BE2C (cell line): ENCODE data around the gene CCDC137.
A peak's percentile ranks its signal among the peaks of the same experiment; 100 is the strongest.

ENCODE experiments used
- DNase-seq: peaks from one replicate; pipeline ENCODE4 v3.0.0-alpha.2; 2020
- H3K27me3 ChIP-seq: fragments of 250-450 bp; sonication (Bioruptor Pico); 2 replicates; pipeline ENCODE4 v1.5.1; 2020; ENCODE audit warnings: mild to moderate bottlenecking
- H3K36me3 ChIP-seq: fragments of 250-450 bp; sonication (Bioruptor Pico); 2 replicates; pipeline ENCODE4 v1.5.1; 2020; ENCODE audit warnings: mild to moderate bottlenecking
- H3K4me1 ChIP-seq: fragments of 250-450 bp; sonication (Bioruptor Pico); 2 replicates; pipeline ENCODE4 v1.5.1; 2020
- H3K4me3 ChIP-seq: 2 replicates; pipeline ENCODE4 v1.5.1; 2011; ENCODE audit warnings: low read depth, low read length
- H3K9me3 ChIP-seq: fragments of 250-450 bp; sonication (Bioruptor Pico); 2 replicates; pipeline ENCODE4 v1.5.1; 2020
- TF ChIP-seq, protein P1 (sequence below): IDR thresholded peaks from 2 replicates; pipeline ENCODE4 v1.5.1; 2012; ENCODE audit warnings: mild to moderate bottlenecking, low read depth, low read length

The CCDC137 gene

DNA sequence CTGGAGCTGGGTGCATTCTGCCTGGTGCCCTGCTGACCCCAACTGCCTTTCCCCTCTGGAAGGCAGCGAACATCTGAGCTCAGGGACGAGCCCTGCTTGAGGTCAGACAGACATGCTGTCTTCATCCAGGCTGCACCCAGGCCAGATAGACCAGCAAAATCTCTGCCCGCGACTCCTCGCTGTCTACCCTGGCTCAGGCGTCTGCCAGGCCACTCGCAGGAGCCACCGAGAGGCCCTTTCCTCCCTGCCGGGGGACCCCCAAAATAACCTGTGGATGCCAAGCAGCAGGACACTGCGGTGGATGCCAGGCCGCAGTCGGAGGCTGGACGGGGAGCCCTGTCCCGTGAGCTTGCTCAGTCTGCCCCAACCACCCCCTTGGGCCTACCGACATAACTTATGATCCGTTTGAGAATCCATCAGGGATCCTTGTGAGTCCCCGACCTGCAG lies 42.2 kb downstream of the CCDC137 start:
- Histone ChIP-seq H3K36me3 (peaks cover 43% of the 10 kb centered on the region), H3K4me1 (peaks cover 5% of the 10 kb centered on the region; the same call in 1 of the 2 replicates), H3K9me3 (no peaks in the 10 kb centered on the region), H3K4me3 (no peak overlapping the region), H3K27me3 (no peaks in the 10 kb centered on the region)
- TF ChIP-seq, protein P1, sequence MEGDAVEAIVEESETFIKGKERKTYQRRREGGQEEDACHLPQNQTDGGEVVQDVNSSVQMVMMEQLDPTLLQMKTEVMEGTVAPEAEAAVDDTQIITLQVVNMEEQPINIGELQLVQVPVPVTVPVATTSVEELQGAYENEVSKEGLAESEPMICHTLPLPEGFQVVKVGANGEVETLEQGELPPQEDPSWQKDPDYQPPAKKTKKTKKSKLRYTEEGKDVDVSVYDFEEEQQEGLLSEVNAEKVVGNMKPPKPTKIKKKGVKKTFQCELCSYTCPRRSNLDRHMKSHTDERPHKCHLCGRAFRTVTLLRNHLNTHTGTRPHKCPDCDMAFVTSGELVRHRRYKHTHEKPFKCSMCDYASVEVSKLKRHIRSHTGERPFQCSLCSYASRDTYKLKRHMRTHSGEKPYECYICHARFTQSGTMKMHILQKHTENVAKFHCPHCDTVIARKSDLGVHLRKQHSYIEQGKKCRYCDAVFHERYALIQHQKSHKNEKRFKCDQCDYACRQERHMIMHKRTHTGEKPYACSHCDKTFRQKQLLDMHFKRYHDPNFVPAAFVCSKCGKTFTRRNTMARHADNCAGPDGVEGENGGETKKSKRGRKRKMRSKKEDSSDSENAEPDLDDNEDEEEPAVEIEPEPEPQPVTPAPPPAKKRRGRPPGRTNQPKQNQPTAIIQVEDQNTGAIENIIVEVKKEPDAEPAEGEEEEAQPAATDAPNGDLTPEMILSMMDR, result no peak
- no peak for DNase-seq

DNA sequence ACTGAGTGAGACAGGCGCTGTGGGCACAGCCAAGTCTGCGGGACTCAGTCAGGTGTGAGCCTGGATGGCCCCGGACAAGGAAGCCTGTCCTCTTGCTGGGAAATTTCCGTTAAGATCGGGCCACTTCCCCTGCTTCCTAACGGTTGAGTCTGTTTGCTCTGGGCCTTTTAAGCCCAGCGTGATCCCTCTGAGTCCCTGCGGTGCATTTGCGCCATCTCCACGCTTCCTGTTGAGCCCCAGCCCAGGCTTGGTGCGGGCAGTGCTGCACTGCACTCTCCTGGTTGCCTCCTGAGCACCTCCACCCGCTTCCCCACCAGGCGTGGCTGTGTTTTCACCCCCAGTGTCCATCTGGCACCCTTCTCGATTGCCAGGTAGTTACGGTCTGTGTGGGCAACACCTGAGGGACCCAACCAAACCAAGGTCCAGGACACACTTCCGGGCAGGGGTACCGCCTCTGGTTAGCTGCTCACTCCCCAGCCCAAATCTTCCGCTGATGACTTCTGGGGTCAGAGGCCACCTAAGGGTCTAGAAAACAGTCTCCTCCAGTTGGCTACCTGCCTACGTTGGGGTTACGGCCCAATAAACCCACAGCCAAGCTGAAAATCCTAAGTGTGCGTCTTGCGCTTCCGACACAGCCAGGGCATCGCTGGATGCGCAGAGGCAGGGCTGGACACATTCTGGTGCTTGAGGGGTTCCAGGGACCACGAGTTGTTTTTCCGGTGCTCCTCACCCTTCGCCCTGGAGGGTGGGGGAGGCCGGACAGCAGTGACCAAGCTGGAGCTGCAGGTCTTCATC lies 44.2 kb downstream of the CCDC137 start:
- H3K36me3 ChIP-seq, result peaks cover 39% of the 10 kb centered on the region
- H3K9me3 ChIP-seq, result no peaks in the 10 kb centered on the region
- H3K4me1 ChIP-seq, result peaks cover 5% of the 10 kb centered on the region; the same call in 1 of the 2 replicates
- peak overlapping the region; percentile 45 for H3K4me3 ChIP-seq
- DNase-seq, result no peak
- H3K27me3 ChIP-seq, result no peaks in the 10 kb centered on the region
- TF ChIP-seq, protein P1, result no peak

DNA sequence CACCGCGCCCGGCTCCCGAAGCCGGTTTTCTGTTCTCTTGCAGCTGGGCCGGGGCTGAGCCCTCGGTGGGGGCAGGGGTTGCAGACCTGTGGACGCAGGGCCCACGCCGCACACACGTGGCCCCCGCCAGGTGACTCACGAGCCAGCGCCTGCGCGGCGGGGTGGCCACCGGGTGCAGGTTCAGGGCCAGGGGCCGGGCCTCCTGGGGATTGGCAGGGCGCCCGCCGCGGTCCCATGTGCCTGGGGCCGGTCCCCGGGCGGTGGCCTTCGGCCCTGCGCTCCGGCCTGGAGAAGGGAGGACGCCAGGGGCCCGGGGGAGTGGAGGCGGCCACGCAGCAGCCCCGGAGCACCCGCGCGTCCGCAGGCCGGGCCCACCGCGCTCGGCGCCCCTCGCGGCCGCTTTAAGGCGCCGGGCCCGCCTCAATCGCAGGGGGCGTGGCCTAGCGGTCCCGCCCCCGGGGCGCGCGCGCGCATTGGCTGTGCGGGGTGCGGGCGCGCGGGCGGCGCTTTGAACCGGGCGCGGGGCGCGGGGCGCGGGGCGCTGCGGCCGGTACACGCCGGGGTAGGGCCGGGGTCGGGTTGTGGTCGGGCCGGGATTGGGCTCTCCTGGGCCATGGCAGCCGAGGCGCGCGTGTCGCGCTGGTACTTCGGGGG lies 45.4 kb downstream of the CCDC137 start, which contains the start of gene SLC25A10:
Gene SLC25A10 (plus strand): TSS at position 471 of the 654 bp plus-strand sequence. CDS start 143 bp downstream, at position 614.
- H3K36me3 ChIP-seq, result peaks cover 27% of the 10 kb centered on the region
- H3K9me3 ChIP-seq, result no peaks in the 10 kb centered on the region
- H3K4me1 ChIP-seq, result peaks cover 5% of the 10 kb centered on the region; the same call in 1 of the 2 replicates
- DNase-seq, result peak; percentile 85
- TF ChIP-seq, protein P1, result no peak
- no peaks in the 10 kb centered on the region for H3K27me3 ChIP-seq
- peak within 1 kb of the TSS; percentile 78 for H3K4me3 ChIP-seq

DNA sequence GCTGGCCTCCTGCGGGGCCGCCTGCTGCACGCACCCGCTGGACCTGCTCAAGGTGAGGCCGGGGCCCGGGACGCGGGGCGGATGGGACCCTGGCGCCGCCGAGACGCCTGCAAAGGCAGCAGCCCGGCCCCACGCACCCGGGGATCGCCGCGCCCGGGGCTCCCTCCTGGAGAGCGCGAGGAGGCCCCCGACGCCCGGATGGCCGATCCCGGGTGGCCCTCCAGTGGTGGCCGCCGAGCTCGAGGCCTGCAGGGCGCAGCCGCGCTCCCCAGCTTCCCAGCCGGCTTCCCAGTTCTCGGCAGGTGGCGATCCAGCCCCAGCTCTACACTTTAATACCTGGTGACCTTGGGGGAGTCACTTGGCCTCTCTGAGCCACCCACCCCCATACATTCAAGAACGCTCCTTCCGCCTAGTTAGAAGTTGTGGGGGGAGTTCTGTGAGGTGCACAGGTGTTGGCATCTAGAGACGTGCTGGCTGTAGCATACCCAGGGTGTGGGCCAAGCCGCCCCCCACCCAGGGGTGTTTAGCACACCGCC lies 46.0 kb downstream of the CCDC137 start:
- peak overlapping the region; percentile 78 for H3K4me3 ChIP-seq
- H3K27me3 ChIP-seq, result no peaks in the 10 kb centered on the region
- TF ChIP-seq, protein P1, result no peak
- no peaks in the 10 kb centered on the region for H3K9me3 ChIP-seq
- DNase-seq, result peak; percentile 62
- peaks cover 21% of the 10 kb centered on the region for H3K36me3 ChIP-seq
- peaks cover 5% of the 10 kb centered on the region; the same call in 1 of the 2 replicates for H3K4me1 ChIP-seq

DNA sequence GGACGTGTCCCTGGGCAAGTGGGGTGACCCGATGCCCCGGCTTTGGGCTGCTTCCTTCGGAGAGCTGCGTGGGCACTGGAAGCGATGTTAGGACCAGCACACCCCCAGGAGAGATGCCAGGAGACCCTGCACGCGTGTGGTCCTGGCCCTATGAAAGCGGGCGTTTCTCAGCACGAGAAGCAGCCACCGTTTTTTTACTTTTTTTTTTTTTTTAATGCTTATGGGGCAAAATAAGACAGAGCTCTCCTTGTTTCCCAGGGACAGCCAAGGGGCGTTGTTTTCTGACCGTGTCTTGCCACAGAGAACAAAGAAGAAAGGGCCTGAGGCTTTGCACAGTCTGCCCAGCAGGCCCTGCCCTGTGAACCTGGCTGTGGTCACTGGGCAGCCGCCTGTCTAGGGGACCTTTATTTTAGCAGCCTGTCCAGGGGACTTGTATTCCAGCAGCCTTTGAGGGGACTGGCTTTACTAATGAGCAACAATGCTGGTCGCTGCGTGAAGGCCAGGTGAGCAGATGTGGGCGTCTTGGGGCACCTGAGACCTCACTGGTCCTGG lies 46.5 kb downstream of the CCDC137 start:
- Histone ChIP-seq H3K27me3 (no peaks in the 10 kb centered on the region), H3K36me3 (peaks cover 19% of the 10 kb centered on the region), H3K4me3 (peak overlapping the region; percentile 78), H3K9me3 (no peaks in the 10 kb centered on the region), H3K4me1 (peaks cover 5% of the 10 kb centered on the region; the same call in 1 of the 2 replicates)
- no peak for DNase-seq
- TF ChIP-seq, protein P1, result no peak
